ENCODE measurements around the gene PLEKHA6. TPM values are rescaled to one million over a fixed set of nuclear protein-coding genes. Genes with fewer than 3 reads are reported as not detected.

The PLEKHA6 gene
- total and polyA plus RNA-seq, 2 experiments from 2014 or later: 2.8 to 6.2 TPM

- TF ChIP-seq STAT1 (IDR thresholded peaks at IDR 0.05; ENCODE audit: unreplicated experiment) (no peak), REST (IDR thresholded peaks at IDR 0.05; ENCODE audit: unreplicated experiment) (no peak), JUNB (IDR thresholded peaks at IDR 0.05; ENCODE audit: unreplicated experiment) (no peak)
Measured at GRCh38 chr1:204265665-204266064, 94.1 kb downstream of the PLEKHA6 start (continued).

GRCh38 chr1:204264805-204265204, 94.9 kb downstream of the PLEKHA6 start:
- DNase-seq (ENCODE audit: low spot score) (no peak), ATAC-seq (no peak)
- Histone ChIP-seq H3K4me3 (no peak overlapping the region), H3K4me2 (no peak overlapping the region), H3K36me3 (ENCODE audit: insufficient read depth) (no peaks in the 10 kb centered on the region), H3K79me2 (replicated peaks; ENCODE audit: insufficient read depth) (no peaks in the 10 kb centered on the region), H4K20me1 (replicated peaks; ENCODE audit: insufficient read depth) (no peaks in the 10 kb centered on the region), H3K27me3 (ENCODE audit: insufficient read depth) (no peaks in the 10 kb centered on the region), H3K4me1 (ENCODE audit: insufficient read depth) (no peaks in the 10 kb centered on the region), H3F3A (replicated peaks; ENCODE audit: low read depth) (no peaks in the 10 kb centered on the region), H2AFZ (no peak overlapping the region), H3K27ac (ENCODE audit: low read depth) (no peak overlapping the region), H3K9me2 (ENCODE audit: insufficient read depth) (no peaks in the 10 kb centered on the region)
- Mint-ChIP-seq H3K36me3 (ENCODE audit: low read depth) (peaks cover 22% of the 10 kb centered on the region), H3K27me3 (ENCODE audit: insufficient read depth, low read depth, poor library complexity) (peaks cover 3% of the 10 kb centered on the region), H3K9me3 (no peaks in the 10 kb centered on the region; the same call in 2 of the 3 replicates), H3K4me1 (peaks cover 5% of the 10 kb centered on the region; the same call in 1 of the 3 replicates), H3K27ac (no peak overlapping the region), H3K4me3 (no peak overlapping the region)
- TF ChIP-seq CREB1 (CRISPR knock-in tag; IDR thresholded peaks at IDR 0.05; ENCODE audit: low read depth) (no peak), ZNF331 (CRISPR knock-in tag; IDR thresholded peaks at IDR 0.05; ENCODE audit: low read depth) (no peak), EZH2 (IDR thresholded peaks at IDR 0.05; ENCODE audit: low read depth, unreplicated experiment) (no peak), JUNB (IDR thresholded peaks at IDR 0.05; ENCODE audit: unreplicated experiment) (no peak), NANOG (IDR thresholded peaks at IDR 0.05; ENCODE audit: borderline replicate concordance) (no peak), CTCF (conservative IDR thresholded peaks at IDR 0.05; ENCODE audit: low read depth in 2 of 2) (no peak), ZNF462 (CRISPR knock-in tag; IDR thresholded peaks at IDR 0.05) (no peak), EZH2phosphoT487 (IDR thresholded peaks at IDR 0.05; ENCODE audit: unreplicated experiment) (no peak), POLR2AphosphoS5 (IDR thresholded peaks at IDR 0.05; ENCODE audit: low read depth) (no peak), STAT1 (IDR thresholded peaks at IDR 0.05; ENCODE audit: unreplicated experiment) (no peak), ZNF114 (CRISPR knock-in tag; IDR thresholded peaks at IDR 0.05) (no peak), ETS1 (IDR thresholded peaks at IDR 0.05) (no peak)

Data from GM23338 (cell line).